Fibroblast of skin of back (primary cell): ENCODE data around the gene PDZRN3.

Experiments
- DNase-seq: peaks from one replicate; pipeline ENCODE4 v3.0.0-alpha.2; 2013

Gene PDZRN3

DNA sequence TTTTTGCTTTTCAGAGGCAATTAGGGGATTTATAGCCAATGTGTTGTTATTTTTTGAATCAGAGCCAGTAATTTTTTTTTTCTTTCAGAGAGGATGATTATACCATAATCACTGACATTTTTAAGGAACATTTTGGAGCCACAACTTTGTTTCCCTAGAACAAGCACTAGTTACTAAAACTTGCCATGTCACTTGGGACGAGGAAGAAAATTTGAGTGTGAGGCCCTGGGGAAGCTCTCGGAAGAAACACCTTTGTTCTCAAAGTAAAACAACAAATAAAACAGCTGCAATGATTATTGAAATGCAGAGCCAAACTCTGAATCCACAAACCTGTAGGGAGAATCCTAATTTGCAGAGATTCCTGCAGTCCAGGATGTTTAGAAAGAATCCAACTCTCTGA lies 69.7 kb downstream of the PDZRN3 start:
- no peak for DNase-seq

DNA sequence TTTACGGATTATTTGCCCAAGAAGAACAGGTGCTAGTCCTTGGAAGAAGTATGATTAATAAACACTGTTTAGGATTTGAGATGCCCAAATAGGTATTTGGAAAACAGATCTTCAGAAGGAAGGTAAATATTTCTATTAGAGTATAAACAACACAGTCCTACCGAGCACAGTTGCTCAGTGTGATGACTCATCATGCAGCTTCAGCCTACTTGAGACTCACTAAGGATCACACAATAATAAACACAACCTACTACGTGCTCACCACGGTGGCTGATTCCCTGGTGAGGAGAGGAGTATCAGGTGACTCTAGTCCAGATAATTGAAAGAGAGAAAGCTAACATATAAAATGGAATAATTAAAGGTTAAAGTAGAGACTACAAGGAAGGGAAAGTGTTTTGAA lies 72.0 kb downstream of the PDZRN3 start:
- peak; percentile 54 for DNase-seq

DNA sequence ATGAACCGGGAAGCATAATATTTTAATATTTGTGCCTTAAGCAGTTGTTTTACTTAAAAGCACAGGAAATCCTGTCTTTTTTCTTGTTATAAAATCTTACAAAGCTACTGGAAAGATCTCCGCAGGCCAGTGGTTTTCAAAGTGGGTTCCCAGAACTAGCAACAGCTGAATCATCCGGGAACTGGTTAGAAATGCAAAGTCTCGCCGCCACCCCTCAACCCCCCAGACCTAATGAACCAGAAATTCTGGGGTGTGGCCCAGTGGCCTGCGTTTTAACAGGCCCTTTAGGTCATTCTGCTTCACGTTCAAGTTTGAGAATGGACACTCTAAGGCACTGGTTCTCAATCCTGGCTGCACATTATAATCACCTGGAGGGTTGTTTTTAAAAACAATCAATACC lies 74.7 kb downstream of the PDZRN3 start:
- no peak for DNase-seq

DNA sequence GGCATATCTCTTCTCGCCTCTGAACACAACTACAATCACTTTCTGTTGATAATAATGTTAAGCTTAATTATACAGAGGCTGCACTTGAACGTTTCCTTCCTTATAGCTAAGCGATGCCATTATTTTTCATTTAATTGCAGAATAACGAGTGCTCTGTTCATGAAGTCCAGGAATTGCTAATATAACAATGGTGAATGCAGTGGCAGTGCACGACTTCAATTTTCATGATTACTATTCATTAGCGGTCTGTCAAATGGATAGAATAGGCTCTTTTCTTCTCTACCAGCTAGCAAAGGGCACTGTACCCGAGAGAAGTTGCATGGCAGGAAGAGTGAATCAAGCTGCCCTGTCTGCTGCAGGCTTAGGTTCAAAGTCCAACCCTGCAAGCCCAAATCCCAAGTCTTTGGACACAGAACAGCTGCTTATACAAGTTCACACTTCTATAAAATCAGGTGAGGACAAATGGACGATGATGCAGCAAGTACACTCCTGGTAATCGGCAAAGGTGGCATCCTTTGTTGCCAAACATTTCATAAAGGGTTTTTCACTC lies 75.6 kb downstream of the PDZRN3 start:
- no peak for DNase-seq

DNA sequence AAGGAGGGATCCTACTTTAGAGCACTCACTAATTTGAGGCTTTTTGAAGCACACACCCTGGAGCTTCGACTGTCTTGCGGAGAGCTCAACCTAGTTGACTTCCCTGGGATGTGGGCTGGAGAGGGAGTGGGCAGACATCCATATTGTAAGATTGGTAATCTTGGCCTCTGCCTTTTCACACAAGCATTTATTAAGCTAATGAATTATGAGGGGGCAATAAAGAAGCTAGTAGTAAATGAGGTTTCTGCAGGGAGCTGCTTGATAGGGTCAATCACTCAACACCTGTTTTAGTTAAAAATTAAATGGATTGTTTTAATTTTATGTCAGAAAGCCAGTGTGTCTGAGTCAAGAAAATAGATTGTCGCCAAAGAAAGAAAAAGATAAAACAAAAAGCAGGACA lies 76.3 kb downstream of the PDZRN3 start:
- DNase-seq = no peak

DNA sequence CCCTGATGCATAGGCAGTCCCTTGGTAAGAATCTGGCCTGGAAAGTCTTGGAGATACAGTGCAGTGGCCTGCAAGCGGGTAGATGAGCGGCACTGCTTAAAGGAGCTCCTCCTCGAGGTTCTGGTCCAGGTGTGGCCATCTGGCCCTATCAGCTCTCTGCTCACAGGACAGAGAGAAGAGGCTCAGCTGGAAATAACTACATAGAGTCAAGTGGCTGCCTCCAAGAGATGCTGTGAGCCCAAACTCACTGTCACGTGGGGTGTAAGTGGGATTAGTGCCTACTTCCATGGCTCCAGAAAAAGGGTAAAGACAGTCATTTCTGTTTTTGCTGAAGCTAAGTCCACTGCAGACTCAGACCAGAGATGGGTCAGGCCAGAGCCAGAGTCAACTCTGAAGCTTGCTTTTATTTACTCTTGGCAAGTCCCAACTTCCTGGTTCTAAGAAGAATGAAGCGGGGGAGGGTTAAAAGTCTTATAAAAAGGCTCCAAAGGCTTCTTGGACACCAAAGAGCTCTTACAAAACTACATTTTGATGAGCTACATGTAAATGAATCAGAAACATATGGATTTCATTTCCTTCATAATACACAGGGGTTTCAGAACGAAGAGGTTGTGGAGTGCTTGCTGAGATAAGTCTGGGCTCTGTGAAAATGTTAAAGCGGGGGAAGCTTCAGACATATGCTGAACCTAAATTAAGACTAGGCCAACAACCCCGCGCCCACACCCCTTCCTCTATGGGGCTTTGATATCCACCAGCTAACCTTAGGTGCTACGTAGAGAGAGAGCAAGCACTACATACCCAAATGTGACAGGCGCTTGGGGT lies 77.1 kb downstream of the PDZRN3 start:
- DNase-seq = peak; percentile 91

DNA sequence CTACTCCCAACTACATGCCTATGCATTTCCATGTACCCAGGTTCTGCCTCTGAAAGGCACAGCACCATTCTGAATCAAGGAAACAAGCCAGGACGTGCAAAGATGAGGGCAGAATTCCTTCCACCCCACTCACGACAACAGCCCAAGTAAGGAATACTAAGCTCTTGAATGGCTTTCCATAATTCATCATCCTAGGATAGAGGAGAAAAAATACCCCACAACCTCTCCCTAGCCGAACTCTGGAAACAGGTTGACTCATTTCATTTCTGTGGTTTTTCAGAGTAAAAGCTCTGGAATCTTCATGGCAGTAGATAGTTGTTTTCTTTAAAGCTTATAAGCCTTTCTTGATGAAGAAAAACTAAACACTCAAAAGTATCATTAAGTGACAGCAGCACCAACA lies 77.8 kb downstream of the PDZRN3 start:
- DNase-seq = peak; percentile 98

DNA sequence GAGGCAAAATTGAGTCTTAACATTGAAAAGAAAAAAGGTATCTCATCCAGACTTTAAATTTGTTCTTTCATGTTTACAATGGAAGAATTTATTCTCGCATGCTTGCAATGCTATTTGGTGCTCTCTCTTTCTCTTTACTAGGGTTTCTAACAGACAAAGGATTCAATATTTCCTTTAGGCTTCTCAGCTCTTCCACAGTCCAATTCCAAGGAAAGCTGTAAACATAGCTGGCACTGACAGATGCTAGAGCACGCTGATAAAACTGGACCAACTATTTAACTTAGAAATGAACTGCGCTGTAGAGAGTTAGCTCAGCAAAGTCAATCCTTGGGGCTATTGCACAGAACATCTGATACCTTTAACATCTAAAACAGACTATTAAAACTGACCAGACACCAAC lies 81.3 kb downstream of the PDZRN3 start:
- no peak for DNase-seq

DNA sequence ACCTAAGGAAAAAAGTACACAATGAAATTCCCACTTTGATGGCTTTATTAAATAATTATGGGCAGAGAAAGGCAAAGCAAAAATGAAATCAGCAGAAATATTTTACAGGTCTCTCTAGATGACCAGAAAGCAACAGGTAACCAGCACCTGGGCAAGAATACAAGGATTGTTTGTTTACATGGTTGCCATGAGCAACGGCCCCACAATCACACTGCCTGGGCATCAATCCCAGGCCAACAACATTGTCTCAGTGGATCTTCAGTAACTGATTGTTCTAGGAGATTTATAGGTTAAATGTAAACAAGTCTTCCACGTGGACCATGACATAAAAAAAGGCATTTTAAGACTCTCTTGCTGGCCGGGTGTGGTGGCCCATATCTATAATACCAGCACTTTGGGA lies 82.6 kb downstream of the PDZRN3 start:
- DNase-seq = no peak

DNA sequence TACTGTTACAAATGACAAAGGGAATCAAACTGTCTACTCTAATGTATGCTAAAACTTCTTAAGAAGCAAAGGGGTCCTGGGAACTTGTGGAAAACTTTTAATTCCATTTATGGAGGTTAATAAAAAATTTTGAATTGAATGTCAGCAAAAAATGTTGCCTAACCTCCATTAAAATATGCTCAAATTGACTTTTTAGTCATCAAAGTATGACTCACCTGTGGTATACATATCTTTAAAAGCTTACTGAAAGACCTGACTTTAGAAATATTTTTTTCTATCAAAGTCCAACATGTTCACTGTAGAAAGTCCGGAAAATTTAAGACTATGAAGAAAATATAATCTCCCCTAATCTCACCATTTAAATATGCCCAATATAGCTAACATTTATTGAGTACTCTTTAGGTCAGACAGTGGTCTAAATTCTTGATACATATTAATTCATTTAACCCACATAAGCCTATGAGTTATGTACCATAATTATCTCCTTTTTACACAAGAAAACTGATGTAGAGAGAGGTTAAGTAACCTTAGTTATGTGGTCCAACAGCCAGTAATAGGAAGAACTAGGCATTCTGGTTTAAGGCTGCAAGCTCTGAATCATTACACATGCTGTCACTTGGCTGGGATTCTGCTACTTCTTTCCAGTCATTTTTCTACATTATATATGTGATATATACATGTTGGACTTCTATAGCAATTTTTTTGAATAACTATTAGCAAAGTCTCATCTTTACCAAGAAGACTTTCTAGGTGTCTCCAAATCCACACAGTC lies 83.6 kb downstream of the PDZRN3 start:
- peak; percentile 49 for DNase-seq

DNA sequence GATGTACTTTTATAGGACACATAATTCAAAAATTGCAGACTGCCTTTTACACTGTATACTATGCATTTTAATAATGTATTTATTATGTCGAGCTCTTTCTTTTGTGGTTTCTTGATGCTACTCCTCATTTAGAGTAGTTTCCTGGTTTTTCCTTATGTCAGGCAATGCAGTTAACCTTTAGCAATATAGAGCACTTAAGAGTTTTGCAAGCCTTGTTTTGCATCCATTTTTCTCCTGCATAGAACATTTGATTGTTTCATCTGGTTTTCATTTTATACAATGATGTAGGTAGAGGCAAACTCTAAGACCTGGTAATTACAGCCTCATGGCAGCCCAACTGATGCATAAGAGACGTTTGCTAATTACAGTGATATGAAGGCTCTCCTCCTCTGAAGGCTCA lies 86.3 kb downstream of the PDZRN3 start:
- DNase-seq = no peak

DNA sequence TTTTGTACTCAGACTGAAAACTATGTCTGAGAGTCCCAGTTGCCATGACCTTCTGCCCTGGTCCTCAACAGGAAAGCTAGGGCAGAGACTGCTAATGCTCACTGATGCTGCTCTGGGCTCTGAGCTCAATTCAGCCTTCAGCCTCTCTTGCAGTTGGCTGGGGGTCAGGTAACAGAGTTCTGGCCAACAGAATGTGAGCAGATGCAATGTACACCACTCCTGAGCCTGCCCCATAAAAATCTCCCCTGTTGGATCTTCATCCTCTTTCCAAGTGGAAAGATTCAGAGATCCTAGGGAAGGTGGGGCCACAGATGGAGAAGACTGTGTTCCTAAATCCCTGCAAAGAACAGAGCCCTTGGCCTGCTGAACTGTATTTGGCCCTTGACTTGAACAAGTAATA lies 87.8 kb downstream of the PDZRN3 start:
- no peak for DNase-seq

DNA sequence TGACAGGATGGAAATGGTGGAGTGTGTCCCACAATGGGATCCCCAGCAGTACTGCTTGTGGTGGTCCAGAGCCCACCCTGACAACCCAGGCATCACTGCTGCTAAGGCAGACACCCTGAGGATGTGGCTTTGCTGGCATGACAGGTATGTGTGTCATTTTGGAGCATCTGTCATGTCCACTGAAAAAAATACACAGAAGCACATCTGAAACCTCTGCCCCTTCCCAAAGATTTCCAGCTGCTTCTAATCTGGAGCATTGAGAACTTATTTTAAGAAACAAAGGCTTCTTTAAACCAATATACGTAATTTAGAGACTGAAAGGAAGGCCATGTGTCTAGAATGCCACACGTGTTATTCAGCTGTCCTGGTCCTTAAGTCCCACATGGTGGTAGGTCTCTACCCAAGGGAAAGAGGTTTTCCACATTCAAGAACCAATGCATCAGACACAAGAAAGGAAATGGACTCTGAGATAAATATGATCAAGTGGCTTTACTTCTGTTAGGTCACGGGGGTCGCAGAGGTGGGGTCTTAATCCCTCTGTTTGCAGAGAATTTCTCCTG lies 88.3 kb downstream of the PDZRN3 start:
- no peak for DNase-seq

DNA sequence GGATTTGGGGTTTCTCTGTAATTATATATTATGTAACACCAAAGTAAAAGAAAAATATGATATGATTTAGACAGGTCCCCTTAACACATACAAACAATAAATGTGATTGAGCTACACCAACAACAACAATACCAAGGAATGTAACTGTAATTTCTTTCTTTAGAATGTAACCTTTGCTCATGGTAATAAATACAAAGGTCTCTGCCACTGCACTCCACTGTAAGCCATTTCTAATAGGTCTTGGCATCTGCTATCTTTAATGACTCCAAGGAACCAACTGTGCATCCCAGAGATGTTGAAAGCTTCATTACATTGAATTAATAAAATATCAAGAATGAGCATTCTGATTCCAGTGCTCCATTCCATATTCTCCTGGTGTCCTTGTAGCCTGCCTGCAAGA lies 88.8 kb downstream of the PDZRN3 start:
- DNase-seq = no peak

DNA sequence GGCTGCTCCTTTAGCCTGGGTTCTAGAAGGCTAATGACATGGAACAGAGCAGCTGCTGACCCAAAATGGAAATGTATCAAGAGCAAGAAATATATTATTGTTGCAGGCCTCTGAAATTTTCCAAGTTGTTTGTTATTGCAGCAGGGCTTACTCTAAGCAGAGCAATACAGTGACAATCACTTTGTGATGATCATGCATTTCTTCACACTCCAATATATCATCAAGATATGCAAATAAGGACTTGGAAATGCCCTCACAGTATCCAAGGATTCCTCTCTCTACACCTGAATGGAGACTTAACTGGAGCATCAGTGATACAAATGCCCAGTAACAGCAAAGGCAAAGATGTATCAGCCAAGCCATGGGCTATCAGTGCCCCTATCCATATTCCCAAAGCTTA lies 89.6 kb downstream of the PDZRN3 start:
- DNase-seq = no peak

DNA sequence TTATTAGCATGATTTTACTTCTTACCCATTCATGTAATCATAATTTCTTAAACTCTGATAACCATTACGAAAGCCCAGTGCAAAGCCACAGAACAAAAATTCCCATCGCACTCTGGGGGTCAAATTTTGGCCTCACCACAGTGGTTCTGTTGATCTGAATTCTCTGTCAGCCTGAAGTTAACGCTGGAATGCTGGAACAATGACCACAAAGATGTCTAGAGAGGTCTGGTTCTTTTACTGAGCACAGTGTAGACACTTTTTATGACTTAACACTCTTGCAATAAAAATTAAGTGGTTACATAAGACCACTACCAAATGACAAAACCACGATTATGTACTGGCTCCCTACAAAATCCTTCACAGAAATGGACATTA lies 94.7 kb downstream of the PDZRN3 start:
- peak; percentile 84 for DNase-seq

DNA sequence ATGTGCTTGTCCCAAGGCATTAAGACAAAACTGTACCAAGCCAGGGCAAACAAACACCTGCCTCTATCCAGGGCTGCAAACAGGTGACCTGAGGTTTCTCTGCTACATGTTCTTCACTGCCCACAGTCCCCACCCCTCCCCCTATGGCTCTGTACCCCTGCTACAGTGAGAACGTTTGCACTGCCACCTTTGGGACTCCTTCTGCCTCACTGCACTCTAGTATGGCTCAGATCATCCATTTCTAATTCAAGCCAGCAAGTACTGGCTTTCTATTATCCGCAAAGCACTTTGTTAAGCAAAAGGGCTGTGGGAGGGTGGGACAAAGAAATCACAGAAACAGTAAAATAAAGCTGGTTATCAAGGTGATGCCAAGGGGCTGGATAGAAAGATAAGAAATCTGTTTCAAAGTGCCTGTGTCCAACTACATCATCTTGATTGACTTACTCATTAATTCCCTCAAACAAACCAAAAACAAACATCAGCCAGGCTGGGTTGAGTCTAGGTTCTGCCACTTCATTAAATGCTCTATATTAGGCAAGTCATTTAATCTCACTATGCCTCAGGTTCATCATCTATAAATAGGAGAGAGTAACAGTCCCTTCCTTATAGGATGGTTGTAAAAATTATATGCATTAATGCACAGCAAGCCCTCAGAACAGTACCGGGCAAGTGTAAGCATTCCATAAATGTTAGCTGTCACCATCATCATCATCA lies 95.3 kb downstream of the PDZRN3 start:
- no peak for DNase-seq

DNA sequence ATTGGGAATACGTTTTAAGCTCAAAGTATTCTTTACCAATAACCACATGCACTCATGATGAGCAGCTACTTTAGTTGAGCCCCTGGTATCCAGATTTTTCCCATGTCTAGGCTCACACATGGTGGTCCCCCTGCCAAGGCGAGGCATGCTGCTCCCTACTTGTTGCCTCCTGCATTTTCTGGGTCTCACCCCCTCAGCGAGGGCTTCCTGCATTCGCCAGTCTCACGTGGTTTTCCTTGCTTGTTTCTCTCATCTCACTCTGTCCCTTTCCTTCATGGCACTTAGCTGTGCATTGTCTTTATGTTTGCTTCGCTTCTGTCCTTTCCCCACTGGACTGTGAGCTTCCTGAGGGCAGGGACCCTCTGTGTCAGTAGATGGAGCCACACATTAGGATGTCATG lies 99.2 kb downstream of the PDZRN3 start:
- no peak for DNase-seq

DNA sequence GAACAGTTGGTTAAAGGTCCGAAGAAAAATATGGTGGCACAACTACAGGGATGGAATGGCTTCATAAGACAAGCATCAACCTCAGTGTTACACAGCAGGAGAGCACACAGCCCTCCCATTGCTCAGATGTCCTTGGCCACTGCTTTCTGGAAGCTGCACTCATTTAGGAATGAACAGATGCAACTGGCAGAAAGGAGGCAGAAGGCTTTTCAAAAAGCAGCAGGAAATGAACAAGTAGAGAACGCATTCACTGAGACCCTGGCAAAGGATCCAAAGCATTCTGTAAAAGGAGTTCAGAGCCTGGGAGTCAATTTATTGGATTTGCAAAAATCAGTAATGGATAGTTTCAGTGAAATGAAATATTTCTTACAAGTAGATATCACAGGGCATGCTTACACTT lies 101.1 kb downstream of the PDZRN3 start:
- DNase-seq = no peak

DNA sequence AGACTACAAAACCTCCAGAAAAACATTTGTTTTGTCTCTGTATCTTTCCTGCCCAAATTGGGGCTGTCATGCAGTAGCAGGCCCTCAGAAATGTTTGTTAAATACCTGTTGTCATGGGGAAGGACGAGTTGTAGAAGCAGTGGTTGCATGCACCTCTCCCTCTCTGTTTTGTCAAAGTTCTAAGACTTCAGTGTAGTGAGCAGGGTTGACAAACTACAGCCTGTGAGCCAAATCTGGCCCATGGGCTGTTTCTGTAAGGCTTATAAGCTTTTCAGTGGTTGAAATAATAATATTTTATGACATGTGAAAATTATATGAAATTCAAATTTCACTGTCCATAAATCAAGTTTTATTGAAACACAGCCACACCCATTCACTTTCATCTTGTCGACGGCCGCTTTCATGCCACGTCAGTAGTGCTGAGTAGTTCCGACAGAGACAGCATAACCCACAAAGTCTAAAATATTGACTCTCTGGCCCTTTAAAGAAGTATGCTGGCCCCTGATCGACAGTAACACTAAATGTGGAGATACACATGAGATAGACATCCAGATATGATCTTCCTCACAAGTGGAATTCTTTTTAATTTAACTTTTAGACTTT lies 102.9 kb downstream of the PDZRN3 start:
- DNase-seq = no peak

DNA sequence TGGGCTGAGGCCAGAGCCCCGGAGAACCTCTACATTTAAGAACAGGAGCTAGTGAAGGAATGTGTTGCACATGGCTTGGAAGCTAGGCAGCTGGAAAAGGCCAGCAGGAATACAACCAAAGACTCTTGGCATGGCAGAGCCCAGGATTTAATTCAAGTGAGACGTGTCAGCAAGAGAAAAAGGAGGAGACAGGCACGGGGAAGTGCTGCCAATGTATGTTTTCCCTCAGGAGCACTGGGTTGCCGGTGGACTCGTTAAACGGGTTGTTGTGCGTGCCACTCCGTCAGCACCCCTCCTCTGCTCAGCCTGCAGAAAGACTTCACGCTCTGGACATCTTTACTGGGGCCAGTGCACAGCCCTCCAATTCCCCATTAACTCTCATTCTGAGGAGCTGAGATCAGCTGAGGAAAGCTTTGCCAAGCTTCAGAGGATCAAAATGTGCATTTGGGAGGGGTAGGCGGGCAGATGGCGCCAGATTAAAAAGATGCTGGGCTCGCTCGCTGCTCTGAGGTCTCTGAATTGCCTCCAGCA lies 103.7 kb downstream of the PDZRN3 start:
- peak; percentile 39 for DNase-seq

DNA sequence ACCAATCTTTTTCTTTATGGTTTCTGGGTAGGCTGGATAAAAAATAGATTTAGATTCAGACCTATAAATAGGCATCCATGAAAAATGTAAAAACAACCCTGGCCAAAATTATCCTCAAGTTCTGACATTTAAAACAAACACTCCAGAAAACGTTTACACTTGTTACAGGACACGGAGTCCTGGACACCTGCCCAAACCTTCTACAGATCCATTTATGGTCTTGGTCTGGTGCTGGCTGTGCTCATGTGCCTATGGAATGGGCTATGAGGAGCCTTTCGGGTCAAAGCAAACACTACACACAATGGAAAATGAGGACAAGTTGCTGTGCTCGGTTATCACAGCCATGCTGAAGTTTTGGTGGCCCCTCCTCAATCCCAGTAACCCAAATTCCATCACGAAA lies 108.1 kb downstream of the PDZRN3 start:
- DNase-seq = peak; percentile 37
